K562 (cell line): ENCODE results near the gene ALDH3B2. TPM values are rescaled to one million over a fixed set of nuclear protein-coding genes. Genes with fewer than 3 reads are reported as not detected.

Experiments
- EHMT2 ChIP-seq: fragments of 450-650 bp; IDR thresholded peaks from 2 replicates; pipeline ENCODE4 v1.6.1; 2018; ENCODE audit warnings: antibody characterized with exemption
- FOXM1 ChIP-seq, 2 experiments: fragments of 450-650 bp in 1 of 2; sonication (generic) in 1 of 2; formaldehyde crosslinking in 1 of 2; IDR thresholded peaks; 2 replicates each; pipeline versions ENCODE4 v1.6.1 to v1.9.0; 2017 to 2022; ENCODE audit warnings: low read depth in 2 of 2, mild to moderate bottlenecking in 2 of 2, missing genetic modification reagents in 1 of 2, moderate library complexity in 1 of 2
- MED1 ChIP-seq: sonication (generic); formaldehyde crosslinking; IDR thresholded peaks from 2 replicates; pipeline ENCODE4 v1.8.1; 2023; ENCODE audit warnings: missing genetic modification reagents, borderline replicate concordance
- MGA ChIP-seq: fragments of 450-650 bp; IDR thresholded peaks from 2 replicates; pipeline ENCODE4 v1.6.1; 2016; ENCODE audit warnings: mild to moderate bottlenecking, moderate library complexity
- MYBL2 ChIP-seq, 2 experiments: fragments of 450-650 bp in 1 of 2; sonication (generic) in 1 of 2; formaldehyde crosslinking in 1 of 2; IDR thresholded peaks; 2 replicates each; pipeline versions ENCODE4 v1.6.1 to v1.8.1; 2017 to 2022; ENCODE audit warnings: borderline replicate concordance in 1 of 2, inconsistent platforms in 1 of 2, low read depth in 1 of 2, mild to moderate bottlenecking in 1 of 2, missing genetic modification reagents in 1 of 2, moderate library complexity in 1 of 2
- NFYB ChIP-seq: IDR thresholded peaks from 2 replicates; pipeline ENCODE4 v1.6.1; 2011; ENCODE audit warnings: mild to moderate bottlenecking, moderate library complexity; ENCODE audit not compliant: insufficient read length; ENCODE audit errors: extremely low read depth
- TOE1 ChIP-seq, 2 experiments: fragments of 450-650 bp in 1 of 2; sonication (generic) in 1 of 2; formaldehyde crosslinking in 1 of 2; IDR thresholded peaks; 2 replicates each; pipeline versions ENCODE4 v1.7.1 to v1.8.0; 2016 to 2022; ENCODE audit warnings: borderline replicate concordance in 2 of 2, mild to moderate bottlenecking in 2 of 2, antibody characterized with exemption in 1 of 2, inconsistent platforms in 1 of 2, low read depth in 1 of 2, missing genetic modification reagents in 1 of 2, moderate library complexity in 1 of 2
- YY1 ChIP-seq, 3 experiments: IDR thresholded peaks; 2 replicates each; pipeline ENCODE4 v1.6.1; 2011; ENCODE audit warnings: low read length in 2 of 3, mild to moderate bottlenecking in 2 of 3, moderate library complexity in 2 of 3, borderline replicate concordance in 1 of 3, control low read depth in 1 of 3, low read depth in 1 of 3; ENCODE audit not compliant: insufficient read depth in 3 of 3, insufficient replicate concordance in 2 of 3, control insufficient read depth in 1 of 3, insufficient read length in 1 of 3; ENCODE audit errors: extremely low read depth in 1 of 3
- ZNF277 ChIP-seq: fragments of 250-450 bp; sonication (Bioruptor Pico); IDR thresholded peaks from 2 replicates; pipeline ENCODE4 v1.8.0; 2022; ENCODE audit warnings: inconsistent platforms, mild to moderate bottlenecking, moderate library complexity, borderline replicate concordance
- ZNF766 ChIP-seq: fragments of 200-800 bp; sonication (Bioruptor generic); conservative IDR thresholded peaks from 2 replicates; pipeline ENCODE4 v1.6.1; 2016; ENCODE audit warnings: missing genetic modification characterization, missing compliant biosample characterization
- polyA plus RNA-seq, 8 experiments: library from polyadenylated mRNA; depleted of rRNA in 4 of 8; stranded (reverse) in 5 of 8; unstranded in 3 of 8; fragments of >200 nt; fragmentation: Nextera tagmentation in 2 of 8; fragmentation: Illumina TruSeq in 1 of 8; extraction: Ambion mirVana in 2 of 8; extraction: Trizol in 1 of 8; gene quantifications; 2 replicates each; pipeline versions ENCODE4 v1.2.1 to v1.2.3, GENCODE V29; 2011 to 2014; ENCODE audit warnings: inconsistent platforms in 1 of 8, missing spikeins in 1 of 8
- total RNA-seq, 7 experiments: library from RNA; depleted of rRNA in 6 of 7; stranded (reverse); fragments of >200 nt in 6 of 7; fragmentation: Illumina TruSeq in 2 of 7; extraction: Trizol in 2 of 7; gene quantifications; 2 replicates each; pipeline versions ENCODE4 v1.2.1 to v1.2.3, GENCODE V29; 2011 to 2021; ENCODE audit warnings: low replicate concordance in 1 of 7

Gene ALDH3B2
- total and polyA plus RNA-seq, 9 of the 15 experiments (the other 6 are each of a cell fraction or from before 2014, with no cell fraction given), result not detected

GRCh38 chr11:67630943-67631331 lies 43.5 kb downstream of the ALDH3B2 start (continued):
- no peak for TF ChIP-seq NFYB
- no peak for TF ChIP-seq MYBL2 (IDR thresholded peaks at IDR 0.05; ENCODE audit: low read depth)
- no peak for TF ChIP-seq MYBL2 (CRISPR knock-in tag; IDR thresholded peaks at IDR 0.05; ENCODE audit: borderline replicate concordance)
- TF ChIP-seq EHMT2, result 0 out of 2 replicates have a peak, but pooled peaks have one; percentile 36
- TF ChIP-seq MGA, result no peak
- TF ChIP-seq FOXM1 (IDR thresholded peaks at IDR 0.05; ENCODE audit: low read depth), result no peak
- no peak for TF ChIP-seq FOXM1 (CRISPR knock-in tag; IDR thresholded peaks at IDR 0.05; ENCODE audit: low read depth)
- TF ChIP-seq ZNF766 (CRISPR knock-in tag), result no peak
- no peak for TF ChIP-seq ZNF277 (CRISPR knock-in tag)
- TF ChIP-seq MED1 (CRISPR knock-in tag), result no peak
- 0 out of 2 replicates have a peak, but pooled peaks have one; percentile 21 for TF ChIP-seq TOE1 (IDR thresholded peaks at IDR 0.05; ENCODE audit: borderline replicate concordance)
- no peak for TF ChIP-seq TOE1 (CRISPR knock-in tag; IDR thresholded peaks at IDR 0.05; ENCODE audit: borderline replicate concordance, low read depth)
- peak in 2 of 3 experiments; percentile 4 to 13 for TF ChIP-seq YY1 (IDR thresholded peaks at IDR 0.05; ENCODE audit: borderline replicate concordance in 1 of 3, control insufficient read depth in 1 of 3, extremely low read depth in 1 of 3, insufficient read depth in 3 of 3, insufficient read length in 1 of 3, insufficient replicate concordance in 2 of 3, low read depth in 1 of 3, low read length in 2 of 3)
